Esophagus squamous epithelium (tissue), 5 donors: Measurements from ENCODE around the gene RASSF3. TPM values are rescaled to one million over a fixed set of nuclear protein-coding genes. Genes with fewer than 3 reads are reported as not detected.

Experiments
- DNase-seq: peaks from one replicate; lab custom pipeline; 2025; lab: John Stamatoyannopoulos, UW
- H3K27ac ChIP-seq, 4 donors: fragments of 200-600 bp; sonication (generic); one replicate each; pipeline ENCODE4 v1.5.1; 2016 to 2019; ENCODE audit warnings: mild to moderate bottlenecking in 1 of 4
- H3K27me3 ChIP-seq, 4 donors: fragments of 200-600 bp; sonication (generic); 1 replicate in 3 of 4; 2 replicates in 1 of 4; pipeline versions ENCODE4 v1.5.1 to v1.6.0; 2017 to 2021; ENCODE audit warnings: antibody characterized with exemption in 1 of 4
- H3K36me3 ChIP-seq, 3 donors: fragments of 200-600 bp; sonication (generic); one replicate each; pipeline ENCODE4 v1.5.1; 2016 to 2019
- H3K4me1 ChIP-seq, 3 donors: fragments of 200-600 bp; sonication (generic); one replicate each; pipeline ENCODE4 v1.5.1; 2017 to 2019
- H3K4me3 ChIP-seq, 4 donors: fragments of 200-600 bp; sonication (generic); 1 replicate in 3 of 4; 2 replicates in 1 of 4; pipeline ENCODE4 v1.5.1; 2016 to 2019; ENCODE audit warnings: mild to moderate bottlenecking in 2 of 4, moderate library complexity in 1 of 4
- H3K9me3 ChIP-seq, 3 donors: fragments of 200-600 bp; sonication (generic); one replicate each; pipeline ENCODE4 v1.5.1; 2016 to 2019
- POLR2A ChIP-seq, 4 donors: fragments of 450-650 bp; IDR thresholded peaks; one replicate each; pipeline ENCODE4 v1.6.1; 2017; ENCODE audit warnings: antibody characterized with exemption in 4 of 4, mild to moderate bottlenecking in 4 of 4, moderate library complexity in 3 of 4
- WGBS, 2 donors: methylation state at CpG; one replicate each; pipeline ENCODE4 v1.1.5; 2018; 5-methylcytosine and 5-hydroxymethylcytosine counted together
- intact Hi-C: fragments of 100-400 bp; cut with DNase I; formaldehyde crosslinking; loops from one replicate; pipeline ENCODE4 v1.15.0; 2022
- total RNA-seq, 4 donors: library from RNA; depleted of rRNA; stranded (reverse); fragments of >200 nt; gene quantifications; one replicate each; pipeline ENCODE4 v1.1.0, GENCODE V29; 2016
- TF ChIP-seq, protein P1 (sequence below), 6 experiments: fragments of 450-650 bp in 4 of 6; fragments of 200-600 bp in 2 of 6; sonication (generic) in 2 of 6; IDR thresholded peaks; one replicate each; pipeline ENCODE4 v1.5.1; 2016 to 2019; ENCODE audit warnings: antibody characterized with exemption in 6 of 6, mild to moderate bottlenecking in 4 of 6, moderate library complexity in 4 of 6
- donor health status: DM: yes; HTN: yes; CAD: no.

The RASSF3 gene
- total RNA-seq, 4 donors from 2014 or later, result 10.4 to 44.4 (median 15.5) TPM

DNA sequence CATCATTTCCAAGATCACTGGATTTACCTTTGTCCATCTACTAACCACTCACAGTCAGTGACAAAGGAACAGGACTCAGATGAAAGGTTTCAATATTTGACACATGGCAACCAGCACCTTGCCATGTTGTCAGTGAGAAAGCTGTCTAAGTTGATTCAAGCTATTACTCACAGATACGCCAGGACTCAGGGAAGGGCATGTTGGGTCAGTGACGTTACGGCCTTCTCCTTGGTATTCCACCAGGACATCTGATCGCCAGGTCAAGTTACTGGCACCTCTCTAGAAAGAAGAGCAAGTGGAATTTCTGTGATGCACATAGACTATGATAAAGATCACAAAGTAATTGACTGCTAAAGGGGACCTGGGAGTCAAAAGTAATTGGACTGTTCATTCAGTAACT lies 112.5 kb downstream of the RASSF3 start:
- no peak for DNase-seq
- no peak for TF ChIP-seq POLR2A (IDR thresholded peaks at IDR 0.05)
- TF ChIP-seq, protein P1, sequence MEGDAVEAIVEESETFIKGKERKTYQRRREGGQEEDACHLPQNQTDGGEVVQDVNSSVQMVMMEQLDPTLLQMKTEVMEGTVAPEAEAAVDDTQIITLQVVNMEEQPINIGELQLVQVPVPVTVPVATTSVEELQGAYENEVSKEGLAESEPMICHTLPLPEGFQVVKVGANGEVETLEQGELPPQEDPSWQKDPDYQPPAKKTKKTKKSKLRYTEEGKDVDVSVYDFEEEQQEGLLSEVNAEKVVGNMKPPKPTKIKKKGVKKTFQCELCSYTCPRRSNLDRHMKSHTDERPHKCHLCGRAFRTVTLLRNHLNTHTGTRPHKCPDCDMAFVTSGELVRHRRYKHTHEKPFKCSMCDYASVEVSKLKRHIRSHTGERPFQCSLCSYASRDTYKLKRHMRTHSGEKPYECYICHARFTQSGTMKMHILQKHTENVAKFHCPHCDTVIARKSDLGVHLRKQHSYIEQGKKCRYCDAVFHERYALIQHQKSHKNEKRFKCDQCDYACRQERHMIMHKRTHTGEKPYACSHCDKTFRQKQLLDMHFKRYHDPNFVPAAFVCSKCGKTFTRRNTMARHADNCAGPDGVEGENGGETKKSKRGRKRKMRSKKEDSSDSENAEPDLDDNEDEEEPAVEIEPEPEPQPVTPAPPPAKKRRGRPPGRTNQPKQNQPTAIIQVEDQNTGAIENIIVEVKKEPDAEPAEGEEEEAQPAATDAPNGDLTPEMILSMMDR (IDR thresholded peaks at IDR 0.05), result no peak
- intact Hi-C loops, result no loop called here
- Histone ChIP-seq H3K36me3 (peaks cover 0 to 94% (median 27%) of the 10 kb centered on the region in 3 donors), H3K4me3 (no peak overlapping the region), H3K27me3 (no peaks in the 10 kb centered on the region), H3K27ac (no peak overlapping the region), H3K4me1 (no peaks in the 10 kb centered on the region), H3K9me3 (no peaks in the 10 kb centered on the region)
- WGBS, 2 donors, result 89 to 92% methylated on average over 4 of the region's 4 CpGs

DNA sequence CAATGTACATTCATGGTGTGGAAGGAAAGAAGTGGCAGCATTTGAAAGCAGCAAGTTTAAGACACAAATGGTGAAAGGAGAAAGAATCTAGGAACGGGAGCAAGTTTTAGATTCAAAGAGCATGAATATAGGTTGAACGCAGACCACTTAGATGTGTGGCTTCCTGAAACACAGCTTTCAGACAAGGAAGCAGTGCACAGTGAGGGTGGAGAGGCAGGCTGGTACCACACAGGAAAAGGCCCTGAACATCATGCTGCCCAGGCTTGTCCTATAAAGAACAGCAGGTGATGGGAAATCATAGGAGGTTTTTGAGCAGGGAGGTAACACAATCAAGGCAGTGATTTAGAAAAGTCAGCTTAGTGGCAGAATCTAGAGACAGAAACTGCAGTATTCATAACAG lies 113.3 kb downstream of the RASSF3 start:
- Histone ChIP-seq H3K27ac (no peak overlapping the region), H3K4me1 (no peaks in the 10 kb centered on the region), H3K36me3 (peaks cover 0 to 94% (median 27%) of the 10 kb centered on the region in 3 donors), H3K9me3 (no peaks in the 10 kb centered on the region), H3K4me3 (no peak overlapping the region), H3K27me3 (no peaks in the 10 kb centered on the region)
- 94 to 95% methylated on average over 2 of the region's 2 CpGs for WGBS, 2 donors
- TF ChIP-seq, protein P1 (IDR thresholded peaks at IDR 0.05), result no peak
- no peak for TF ChIP-seq POLR2A (IDR thresholded peaks at IDR 0.05)
- no peak for DNase-seq
- intact Hi-C loops, result no loop called here

DNA sequence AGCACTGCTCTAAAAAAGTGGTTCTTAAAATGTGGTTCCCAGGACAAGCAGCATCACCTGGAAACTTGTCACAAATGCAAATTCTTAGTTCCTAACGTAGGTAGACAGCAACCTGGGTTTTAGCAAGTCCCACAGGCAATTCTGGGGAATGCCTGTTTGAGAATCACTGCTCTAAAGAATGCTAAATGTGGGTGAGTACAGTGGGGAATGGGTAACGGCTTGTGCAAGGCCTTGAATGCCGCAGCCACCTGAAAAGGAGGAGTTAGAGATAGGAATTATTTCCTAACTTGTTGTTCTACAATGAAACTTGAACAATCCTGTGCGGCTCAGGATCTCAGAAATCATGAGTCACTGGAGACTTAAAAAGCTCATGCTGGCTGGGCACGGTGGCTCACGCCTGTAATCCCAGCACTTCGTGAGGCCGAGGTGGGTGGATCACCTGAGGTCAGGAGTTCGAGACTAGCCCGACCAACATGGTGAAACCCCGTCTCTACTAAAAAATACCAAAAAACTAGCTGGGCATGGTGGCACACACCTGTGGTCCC lies 114.0 kb downstream of the RASSF3 start:
- Histone ChIP-seq H3K4me1 (no peaks in the 10 kb centered on the region), H3K4me3 (no peak overlapping the region), H3K27me3 (no peaks in the 10 kb centered on the region), H3K36me3 (peaks cover 0 to 93% (median 27%) of the 10 kb centered on the region in 3 donors), H3K27ac (no peak overlapping the region), H3K9me3 (no peaks in the 10 kb centered on the region)
- no peak for DNase-seq
- no peak for TF ChIP-seq POLR2A (IDR thresholded peaks at IDR 0.05)
- TF ChIP-seq, protein P1 (IDR thresholded peaks at IDR 0.05), result no peak
- 68 to 79% methylated on average over 10 to 11 of the region's 11 CpGs for WGBS, 2 donors
- intact Hi-C loops, result no loop called here

DNA sequence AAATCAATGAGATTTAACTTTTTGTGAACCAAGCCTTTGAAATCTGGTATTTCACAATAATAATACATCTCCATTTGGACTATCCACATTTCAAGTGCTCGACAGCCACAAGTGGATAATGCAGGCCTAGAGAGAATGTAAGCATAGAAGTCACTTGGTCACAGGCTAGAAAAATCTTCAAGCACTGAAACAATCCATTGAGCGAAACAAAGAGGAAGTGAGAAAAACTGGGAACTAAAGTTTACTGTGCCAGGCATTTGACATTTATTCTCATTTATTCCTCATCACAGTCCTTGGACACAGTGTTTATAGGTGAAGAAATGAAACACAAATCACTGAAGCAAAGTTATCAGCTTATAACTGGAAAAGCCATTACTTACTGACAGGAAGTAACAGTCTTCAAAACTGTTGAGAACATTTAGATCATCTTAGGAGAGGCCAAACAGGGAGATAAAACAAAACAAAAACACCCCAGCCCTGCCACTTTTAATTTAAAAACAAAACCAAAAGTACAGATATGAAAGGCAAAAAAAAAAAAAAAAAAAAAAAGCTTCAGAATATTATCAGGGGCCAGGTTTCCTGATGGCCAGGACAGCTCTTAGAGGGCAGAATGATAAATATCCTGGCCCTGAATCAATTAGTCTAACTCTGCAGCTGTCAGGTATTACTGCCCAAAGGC lies 119.8 kb downstream of the RASSF3 start:
- H3K27ac ChIP-seq, result peak overlapping the region in 1 of 4 donors; percentile 43
- TF ChIP-seq, protein P1 (IDR thresholded peaks at IDR 0.05), result no peak
- TF ChIP-seq POLR2A (IDR thresholded peaks at IDR 0.05), result no peak
- no peak overlapping the region for H3K4me3 ChIP-seq
- H3K36me3 ChIP-seq, result peaks cover 0 to 64% (median 5%) of the 10 kb centered on the region in 3 donors
- intact Hi-C loops, result no loop called here
- DNase-seq, result no peak
- no peaks in the 10 kb centered on the region for H3K9me3 ChIP-seq
- WGBS, 2 donors, result 54 to 78% methylated on average over 2 of the region's 2 CpGs
- no peaks in the 10 kb centered on the region for H3K27me3 ChIP-seq
- peaks cover 0 to 5% (median 0%) of the 10 kb centered on the region in 3 donors for H3K4me1 ChIP-seq

DNA sequence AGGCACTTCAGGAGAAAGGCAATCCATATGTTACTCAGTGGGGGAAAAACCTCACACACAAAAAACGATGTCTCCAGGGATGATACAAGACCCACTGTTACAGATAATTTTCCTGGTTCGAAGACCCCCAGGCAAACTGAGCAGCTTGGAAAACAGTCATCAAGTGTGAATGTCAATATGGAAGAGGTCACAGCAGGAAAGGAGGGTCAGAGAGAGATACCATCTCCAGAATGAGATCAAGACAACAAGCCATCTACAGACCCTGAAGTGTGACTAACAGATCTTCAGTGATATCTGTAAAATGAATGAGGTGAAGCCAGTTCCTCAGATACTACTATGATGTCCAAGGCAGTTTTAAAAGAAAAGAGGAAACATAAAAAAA lies 120.3 kb downstream of the RASSF3 start:
- no peaks in the 10 kb centered on the region for H3K9me3 ChIP-seq
- DNase-seq, result no peak
- peaks cover 0 to 64% (median 5%) of the 10 kb centered on the region in 3 donors for H3K36me3 ChIP-seq
- 66 to 92% methylated on average over 2 of the region's 2 CpGs for WGBS, 2 donors
- intact Hi-C loops, result no loop called here
- peaks cover 0 to 5% (median 0%) of the 10 kb centered on the region in 3 donors for H3K4me1 ChIP-seq
- no peak overlapping the region for H3K4me3 ChIP-seq
- TF ChIP-seq, protein P1 (IDR thresholded peaks at IDR 0.05), result no peak
- TF ChIP-seq POLR2A (IDR thresholded peaks at IDR 0.05), result no peak
- H3K27ac ChIP-seq, result peak overlapping the region in 1 of 4 donors; percentile 43
- no peaks in the 10 kb centered on the region for H3K27me3 ChIP-seq
